HG03039 (cell line): ENCODE results near the gene DIS3L2.
"Not testable (repeated sequence)": the region's sequence is repeated elsewhere in the genome, so short reads cannot be mapped to it uniquely, and the experiment has no call there.

Experiments used
- ATAC-seq: cut with Tn5 transposase; IDR thresholded peaks from one replicate; pipeline ENCODE4 v1.9.1; 2021; ENCODE audit warnings: mild to moderate bottlenecking, moderate library complexity; ENCODE audit not compliant: unreplicated experiment

The DIS3L2 gene

GRCh38 chr2:232328516-232329460, 367.3 kb downstream of the DIS3L2 start:
- ATAC-seq = no peak

- ATAC-seq = no peak
Measured at GRCh38 chr2:232329716-232330067, 368.2 kb downstream of the DIS3L2 start.

GRCh38 chr2:232330068-232330999, 368.8 kb downstream of the DIS3L2 start:
- ATAC-seq = no peak

GRCh38 chr2:232331061-232331460, 369.5 kb downstream of the DIS3L2 start:
- ATAC-seq = not testable (repeated sequence)

- ATAC-seq = not testable (repeated sequence)
Measured at GRCh38 chr2:232331641-232332040, 370.1 kb downstream of the DIS3L2 start.

GRCh38 chr2:232332244-232332939, 370.9 kb downstream of the DIS3L2 start:
- ATAC-seq = not testable (repeated sequence)

- no peak for ATAC-seq
Measured at GRCh38 chr2:232332940-232333259, 371.4 kb downstream of the DIS3L2 start.

- ATAC-seq = no peak
Measured at GRCh38 chr2:232333361-232334135, 372.0 kb downstream of the DIS3L2 start.

- not testable (repeated sequence) for ATAC-seq
Measured at GRCh38 chr2:232334136-232334884, 372.8 kb downstream of the DIS3L2 start.

GRCh38 chr2:232334885-232335205, 373.3 kb downstream of the DIS3L2 start:
- ATAC-seq = not testable (repeated sequence)

GRCh38 chr2:232335206-232335858, 373.8 kb downstream of the DIS3L2 start:
- not testable (repeated sequence) for ATAC-seq

GRCh38 chr2:232335859-232336215, 374.3 kb downstream of the DIS3L2 start:
- no peak for ATAC-seq

- ATAC-seq = no peak
Measured at GRCh38 chr2:232336241-232336736, 374.8 kb downstream of the DIS3L2 start.

- no peak for ATAC-seq
Measured at GRCh38 chr2:232336981-232337720, 375.6 kb downstream of the DIS3L2 start.

- ATAC-seq = not testable (repeated sequence)
Measured at GRCh38 chr2:232338094-232338758, 376.7 kb downstream of the DIS3L2 start.

- ATAC-seq = no peak
Measured at GRCh38 chr2:232338759-232339106, 377.2 kb downstream of the DIS3L2 start.

- no peak for ATAC-seq
Measured at GRCh38 chr2:232339121-232340081, 377.9 kb downstream of the DIS3L2 start.
